Measurements from ENCODE around the gene BIK. TPM values are rescaled to one million over a fixed set of nuclear protein-coding genes. Genes with fewer than 3 reads are reported as not detected.

BIK gene
- total RNA-seq, 1 donor from 2014 or later, result 0.25 TPM

GRCh38 chr22:43176090-43176489 is 65.5 kb downstream of the BIK start:
- DNase-seq (ENCODE audit: low spot score) (no peak), ATAC-seq (no peak)

GRCh38 chr22:43177479-43177878 is 66.9 kb downstream of the BIK start:
- ATAC-seq, result no peak

More at GRCh38 chr22:43177479-43177878, 66.9 kb downstream of the BIK start:
- no peak for DNase-seq (ENCODE audit: low spot score)

Other genes starting within 250 kb of the BIK start
- 23.8 TPM for gene PACSIN2, start 95.6 kb upstream of the BIK start, total RNA-seq
- 0.65 TPM for gene TTLL1, start 21.4 kb upstream of the BIK start, total RNA-seq
- gene MCAT, start 32.6 kb downstream of the BIK start, total RNA-seq, result 13.6 TPM
- gene TSPO, start 40.8 kb downstream of the BIK start, total RNA-seq, result 32.2 TPM
- 26.6 TPM for gene TTLL12, start 76.4 kb downstream of the BIK start, total RNA-seq
- 2.9 TPM for gene SCUBE1, start 232.6 kb downstream of the BIK start, total RNA-seq

Data from left lobe of liver (tissue), 2 donors.